Vagina (tissue), 2 donors: ENCODE data around the gene PNPLA1.

Experiments used
- CTCF ChIP-seq, 3 experiments: fragments of 450-650 bp in 2 of 3; fragments of 200-600 bp in 1 of 3; sonication (generic) in 1 of 3; IDR thresholded peaks; one replicate each; pipeline ENCODE4 v1.5.1; 2017 to 2019; ENCODE audit warnings: antibody characterized with exemption in 3 of 3, mild to moderate bottlenecking in 2 of 3, moderate library complexity in 2 of 3
- POLR2A ChIP-seq, 2 donors: fragments of 450-650 bp; IDR thresholded peaks; one replicate each; pipeline ENCODE4 v1.6.1; 2017; ENCODE audit warnings: antibody characterized with exemption in 2 of 2, mild to moderate bottlenecking in 2 of 2, moderate library complexity in 2 of 2
- POLR2AphosphoS5 ChIP-seq, 2 donors: sonication (generic); formaldehyde crosslinking; IDR thresholded peaks; one replicate each; pipeline ENCODE4 v1.9.0; 2017; ENCODE audit warnings: antibody characterized with exemption in 2 of 2, mild to moderate bottlenecking in 2 of 2, low read depth in 1 of 2; ENCODE audit not compliant: insufficient read depth in 1 of 2

- no peak for TF ChIP-seq POLR2A (IDR thresholded peaks at IDR 0.05)
- no peak for TF ChIP-seq CTCF (IDR thresholded peaks at IDR 0.05)
- TF ChIP-seq POLR2AphosphoS5 (IDR thresholded peaks at IDR 0.05; ENCODE audit: insufficient read depth in 1 of 2, low read depth in 1 of 2): no peak
These were observed 60.5 kb downstream of the PNPLA1 start for GRCh38 chr6:36330366-36330765.
